ENCODE results near the gene SUCO. TPM values are rescaled to one million over a fixed set of nuclear protein-coding genes. Genes with fewer than 3 reads are reported as not detected.

SUCO gene
- total and polyA plus RNA-seq, 2 experiments from 2014 or later: 39.1 to 113 TPM

DNA sequence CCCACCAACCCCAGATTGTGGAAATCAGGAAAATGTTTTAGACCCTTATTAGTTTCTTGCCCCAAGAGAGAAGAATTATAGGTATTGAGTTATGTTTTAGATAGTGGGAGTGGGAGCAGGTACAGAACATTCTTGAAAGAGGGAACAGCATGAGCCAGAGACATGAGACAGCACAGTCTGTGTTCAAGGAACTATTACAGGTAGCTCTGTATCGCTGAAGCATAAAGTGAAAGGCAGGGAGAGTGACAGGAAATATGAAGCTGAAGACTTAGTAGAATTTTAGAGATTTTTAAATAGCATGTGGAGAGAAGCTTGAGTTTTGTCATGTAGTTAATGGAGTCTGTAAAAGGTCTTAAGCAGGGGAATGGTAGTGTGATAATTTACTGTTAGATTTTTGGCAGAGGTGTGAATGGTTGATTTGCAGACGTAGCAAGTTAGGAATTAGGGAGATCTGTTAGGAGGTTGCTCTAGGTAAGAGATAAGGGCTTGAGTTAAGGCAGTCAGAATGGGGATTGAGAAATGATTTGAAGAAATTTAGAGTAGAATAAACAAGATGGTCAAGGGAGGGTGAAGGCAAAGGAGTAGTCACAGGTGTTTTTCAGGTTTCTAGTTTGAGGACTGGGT lies 11.6 kb downstream of the SUCO start:
- Histone ChIP-seq H3K27ac (peak overlapping the region; percentile 13), H3K4me2 (peak overlapping the region; percentile 48), H3K9me3 (ENCODE audit: low read depth) (no peaks in the 10 kb centered on the region), H3K4me1 (ENCODE audit: insufficient read depth) (peaks cover 15% of the 10 kb centered on the region), H3K9me2 (replicated peaks; ENCODE audit: insufficient read depth) (no peaks in the 10 kb centered on the region), H4K20me1 (ENCODE audit: insufficient read depth, poor library complexity, severe bottlenecking) (peaks cover 94% of the 10 kb centered on the region), H3K27me3 (no peaks in the 10 kb centered on the region), H3K79me2 (peaks cover 100% of the 10 kb centered on the region), H3K4me3 (no peak overlapping the region), H3K36me3 (replicated peaks; ENCODE audit: insufficient read depth, low read depth) (no peaks in the 10 kb centered on the region), H2AFZ (no peak overlapping the region)
- DNase-seq (ENCODE audit: low spot score): no peak
- 75% methylated on average over 2 of the region's 2 CpGs for WGBS (ENCODE audit: low lambda C conversion rate, missing lambda C conversion rate)
- TF ChIP-seq EZH2phosphoT487 (IDR thresholded peaks at IDR 0.05; ENCODE audit: low read depth, severe bottlenecking, unreplicated experiment) (no peak), EZH2 (IDR thresholded peaks at IDR 0.05; ENCODE audit: borderline replicate concordance) (no peak)
- TF ChIP-seq, protein P1, sequence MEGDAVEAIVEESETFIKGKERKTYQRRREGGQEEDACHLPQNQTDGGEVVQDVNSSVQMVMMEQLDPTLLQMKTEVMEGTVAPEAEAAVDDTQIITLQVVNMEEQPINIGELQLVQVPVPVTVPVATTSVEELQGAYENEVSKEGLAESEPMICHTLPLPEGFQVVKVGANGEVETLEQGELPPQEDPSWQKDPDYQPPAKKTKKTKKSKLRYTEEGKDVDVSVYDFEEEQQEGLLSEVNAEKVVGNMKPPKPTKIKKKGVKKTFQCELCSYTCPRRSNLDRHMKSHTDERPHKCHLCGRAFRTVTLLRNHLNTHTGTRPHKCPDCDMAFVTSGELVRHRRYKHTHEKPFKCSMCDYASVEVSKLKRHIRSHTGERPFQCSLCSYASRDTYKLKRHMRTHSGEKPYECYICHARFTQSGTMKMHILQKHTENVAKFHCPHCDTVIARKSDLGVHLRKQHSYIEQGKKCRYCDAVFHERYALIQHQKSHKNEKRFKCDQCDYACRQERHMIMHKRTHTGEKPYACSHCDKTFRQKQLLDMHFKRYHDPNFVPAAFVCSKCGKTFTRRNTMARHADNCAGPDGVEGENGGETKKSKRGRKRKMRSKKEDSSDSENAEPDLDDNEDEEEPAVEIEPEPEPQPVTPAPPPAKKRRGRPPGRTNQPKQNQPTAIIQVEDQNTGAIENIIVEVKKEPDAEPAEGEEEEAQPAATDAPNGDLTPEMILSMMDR (IDR thresholded peaks at IDR 0.05; ENCODE audit: poor library complexity): no peak

DNA sequence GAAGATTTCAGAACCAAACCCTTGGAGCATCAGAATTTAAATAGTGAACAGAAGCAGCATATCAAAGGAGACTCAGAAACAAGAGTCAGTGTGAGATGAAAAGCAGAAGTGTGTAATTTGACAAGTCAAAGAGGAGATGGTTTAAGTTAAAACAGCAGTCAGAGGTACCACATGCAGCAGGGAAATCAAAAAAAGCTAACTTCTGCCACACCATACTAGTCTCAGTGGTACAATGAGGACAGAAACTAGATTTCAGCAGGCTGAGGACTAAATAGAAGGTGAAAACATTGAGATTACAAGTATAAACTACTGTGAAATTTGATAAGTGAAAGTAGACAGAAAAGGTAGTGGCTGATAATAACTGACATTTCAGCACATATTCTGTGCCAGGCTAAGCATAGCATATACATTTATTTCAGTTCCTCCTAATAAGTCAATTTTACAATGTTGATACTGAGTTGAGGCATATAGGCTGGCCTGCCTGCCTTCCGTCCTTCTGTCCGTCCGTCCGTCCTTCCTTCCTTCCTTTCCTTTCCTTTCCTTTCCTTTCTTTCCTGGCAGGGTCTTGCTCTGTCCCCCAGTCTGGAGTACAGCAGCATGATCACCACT lies 12.6 kb downstream of the SUCO start:
- H3K4me2 ChIP-seq: no peak overlapping the region
- no peaks in the 10 kb centered on the region for H3K9me3 ChIP-seq (ENCODE audit: low read depth)
- H4K20me1 ChIP-seq (ENCODE audit: insufficient read depth, poor library complexity, severe bottlenecking): peaks cover 94% of the 10 kb centered on the region
- H3K27ac ChIP-seq: no peak overlapping the region
- no peak overlapping the region for H3K4me3 ChIP-seq
- no peak for DNase-seq (ENCODE audit: low spot score)
- H3K4me1 ChIP-seq (ENCODE audit: insufficient read depth): peaks cover 15% of the 10 kb centered on the region
- no peaks in the 10 kb centered on the region for H3K27me3 ChIP-seq
- 95% methylated on average over 4 of the region's 4 CpGs for WGBS (ENCODE audit: low lambda C conversion rate, missing lambda C conversion rate)
- H2AFZ ChIP-seq: no peak overlapping the region
- no peaks in the 10 kb centered on the region for H3K36me3 ChIP-seq (replicated peaks; ENCODE audit: insufficient read depth, low read depth)
- TF ChIP-seq, protein P1 (IDR thresholded peaks at IDR 0.05; ENCODE audit: poor library complexity): no peak
- TF ChIP-seq EZH2phosphoT487 (IDR thresholded peaks at IDR 0.05; ENCODE audit: low read depth, severe bottlenecking, unreplicated experiment) (no peak), EZH2 (IDR thresholded peaks at IDR 0.05; ENCODE audit: borderline replicate concordance) (no peak)
- peaks cover 100% of the 10 kb centered on the region for H3K79me2 ChIP-seq
- H3K9me2 ChIP-seq (replicated peaks; ENCODE audit: insufficient read depth): no peaks in the 10 kb centered on the region

DNA sequence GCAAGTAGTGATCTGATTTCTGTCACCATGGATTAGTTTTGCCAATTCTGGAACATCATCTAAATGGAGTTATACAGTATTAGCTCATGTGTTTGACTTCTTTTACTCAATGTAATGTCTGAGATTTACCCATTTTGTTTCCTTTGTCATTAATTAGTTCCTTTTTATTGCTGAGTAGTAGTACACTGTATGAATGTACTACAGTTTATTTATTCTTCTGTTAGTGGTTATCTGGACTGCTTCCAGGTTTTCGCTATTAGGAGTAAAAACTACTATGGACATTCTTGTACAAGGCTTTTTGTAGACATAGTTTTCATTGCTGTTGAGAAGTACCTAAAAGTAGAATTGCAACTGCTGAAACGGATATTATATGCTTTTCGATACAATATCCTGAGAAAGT lies 14.1 kb downstream of the SUCO start:
- Histone ChIP-seq H3K27me3 (no peaks in the 10 kb centered on the region), H3K36me3 (replicated peaks; ENCODE audit: insufficient read depth, low read depth) (no peaks in the 10 kb centered on the region), H3K79me2 (peaks cover 100% of the 10 kb centered on the region), H3K4me1 (ENCODE audit: insufficient read depth) (peaks cover 15% of the 10 kb centered on the region), H3K9me3 (ENCODE audit: low read depth) (no peaks in the 10 kb centered on the region), H2AFZ (no peak overlapping the region), H3K27ac (no peak overlapping the region), H3K4me3 (no peak overlapping the region), H4K20me1 (ENCODE audit: insufficient read depth, poor library complexity, severe bottlenecking) (peaks cover 95% of the 10 kb centered on the region), H3K9me2 (replicated peaks; ENCODE audit: insufficient read depth) (no peaks in the 10 kb centered on the region), H3K4me2 (peak overlapping the region; percentile 6)
- 76% methylated on average over 3 of the region's 3 CpGs for WGBS (ENCODE audit: low lambda C conversion rate, missing lambda C conversion rate)
- TF ChIP-seq, protein P1 (IDR thresholded peaks at IDR 0.05; ENCODE audit: poor library complexity): no peak
- TF ChIP-seq EZH2phosphoT487 (IDR thresholded peaks at IDR 0.05; ENCODE audit: low read depth, severe bottlenecking, unreplicated experiment): no peak
- TF ChIP-seq EZH2 (IDR thresholded peaks at IDR 0.05; ENCODE audit: borderline replicate concordance): no peak
- DNase-seq (ENCODE audit: low spot score): no peak
